ENCODE results near the gene CSE1L. TPM values are rescaled to one million over a fixed set of nuclear protein-coding genes. Genes with fewer than 3 reads are reported as not detected.
"Not testable (repeated sequence)": the region's sequence is repeated elsewhere in the genome, so short reads cannot be mapped to it uniquely, and the experiment has no call there.

Gene CSE1L
- polyA plus RNA-seq, 3 donors: 98.7 to 107 (median 100) TPM

DNA sequence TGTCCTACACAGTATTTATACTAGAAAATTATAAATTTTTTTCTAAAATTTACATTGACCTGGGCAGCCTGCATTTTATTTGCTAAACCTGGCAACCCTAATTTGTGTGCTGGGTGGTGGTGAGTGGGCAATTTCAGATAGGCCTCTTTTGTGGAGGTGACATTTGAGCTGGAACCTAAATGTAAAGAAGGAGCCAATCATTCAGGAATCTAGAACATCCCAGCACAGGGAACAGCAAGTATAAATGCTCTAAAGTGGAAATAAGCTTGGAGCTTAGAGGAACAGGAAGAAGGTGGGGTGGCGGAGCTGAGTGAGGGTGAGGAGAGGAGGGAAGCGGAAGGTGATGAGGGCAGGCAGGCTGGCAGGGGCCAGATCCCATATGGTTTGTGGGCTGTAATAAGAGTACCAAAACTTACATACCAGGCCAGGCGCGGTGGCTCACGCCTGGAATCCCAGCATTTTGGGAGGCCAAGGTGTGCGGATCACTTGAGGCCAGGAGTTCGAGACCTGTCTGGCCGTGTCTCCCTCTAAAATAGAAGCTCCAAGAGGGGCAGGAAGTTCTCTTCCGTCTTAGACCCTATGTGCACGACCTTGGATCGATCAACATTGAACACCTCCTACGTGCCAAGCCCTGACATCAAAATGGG lies 549 bp upstream of the CSE1L start:
- DNase-seq: no peak

GRCh38 chr20:49052334-49052733 lies 6.2 kb downstream of the CSE1L start:
- no peak for DNase-seq

- DNase-seq: no peak
Measured at GRCh38 chr20:49054056-49054643, 8.0 kb downstream of the CSE1L start.

GRCh38 chr20:49063279-49063678 lies 17.2 kb downstream of the CSE1L start:
- no peak for DNase-seq

DNA sequence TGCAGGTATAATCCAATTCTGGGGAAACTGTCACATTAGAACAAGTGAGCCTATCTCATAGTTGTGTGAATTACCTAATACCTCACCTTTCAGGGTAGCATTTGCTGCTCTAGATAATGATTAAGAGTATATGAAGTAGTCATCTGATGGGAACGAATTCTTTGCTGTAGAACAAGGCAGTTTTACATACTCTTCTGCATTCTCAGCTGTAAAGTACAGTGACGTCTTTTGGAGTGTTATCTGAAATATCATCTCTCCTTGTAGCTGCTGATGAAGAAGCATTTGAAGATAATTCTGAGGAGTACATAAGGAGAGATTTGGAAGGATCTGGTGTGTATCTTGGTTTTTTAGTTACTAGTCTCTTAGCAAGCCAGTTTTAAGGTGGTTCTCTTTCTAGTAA lies 28.4 kb downstream of the CSE1L start:
- no peak for DNase-seq

- no peak for DNase-seq
Measured at GRCh38 chr20:49078310-49078709, 32.2 kb downstream of the CSE1L start.

DNA sequence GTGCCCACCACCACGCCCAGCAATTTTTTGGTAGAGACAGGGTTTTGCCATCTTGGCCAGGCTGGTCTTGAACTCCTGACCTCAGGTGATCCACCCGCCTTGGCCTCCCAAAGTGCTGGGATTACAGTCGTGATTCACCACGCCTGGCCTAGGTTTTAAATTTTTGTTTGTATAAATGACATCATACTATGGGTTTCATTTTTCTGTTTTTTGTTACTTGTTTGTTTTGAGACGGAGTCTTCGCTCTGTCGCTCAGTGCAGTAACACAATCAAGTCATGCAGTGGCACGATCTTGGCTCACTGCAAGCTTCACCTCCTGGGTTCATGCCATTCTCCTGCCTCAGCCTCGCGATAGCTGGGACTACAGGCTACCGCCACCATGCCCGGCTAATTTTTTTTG lies 36.2 kb downstream of the CSE1L start:
- not testable (repeated sequence) for DNase-seq

DNA sequence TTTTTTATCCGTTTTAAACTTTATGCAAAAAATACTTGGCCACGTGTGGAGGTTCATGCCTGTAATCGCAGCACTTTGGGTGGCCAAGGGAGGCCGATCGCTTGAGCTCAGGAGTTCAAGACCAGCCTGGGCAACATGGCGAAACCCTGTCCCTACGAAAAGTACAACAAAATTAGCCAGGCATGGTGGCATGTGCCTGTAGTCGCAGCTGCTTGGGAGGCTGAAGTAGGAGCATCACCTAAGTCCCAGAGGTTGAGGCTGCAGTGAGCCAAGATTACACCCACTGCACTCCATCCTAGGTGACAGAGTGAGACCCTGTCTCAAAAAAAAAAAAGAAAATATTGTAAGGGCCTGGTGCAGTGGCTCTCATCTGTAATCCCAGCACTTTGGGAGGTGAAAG lies 45.0 kb downstream of the CSE1L start:
- DNase-seq: no peak

GRCh38 chr20:49091762-49092161 lies 45.6 kb downstream of the CSE1L start:
- DNase-seq: no peak

- peak; percentile 7 for DNase-seq
Measured at GRCh38 chr20:49096203-49096730, 50.2 kb downstream of the CSE1L start.

DNA sequence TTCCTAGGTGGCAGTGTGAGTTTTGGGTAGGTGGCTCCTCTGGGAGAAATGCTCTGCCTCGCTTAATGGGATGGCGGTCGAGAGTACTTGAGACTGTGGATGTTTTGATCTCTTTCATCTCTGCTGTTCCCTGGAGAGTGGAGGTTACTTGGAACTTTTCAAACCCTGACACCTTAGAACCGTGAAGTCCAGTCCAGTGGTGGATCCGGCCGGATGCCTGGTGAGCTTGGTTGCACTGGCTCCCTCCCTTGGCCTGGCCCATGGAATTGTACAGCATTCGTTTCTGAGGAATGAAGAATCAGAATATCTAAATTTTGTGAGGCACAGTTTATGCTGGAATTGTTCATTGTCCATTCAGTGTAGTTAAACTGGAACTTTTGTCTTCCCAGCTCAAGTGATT lies 51.0 kb downstream of the CSE1L start:
- DNase-seq: no peak

DNA sequence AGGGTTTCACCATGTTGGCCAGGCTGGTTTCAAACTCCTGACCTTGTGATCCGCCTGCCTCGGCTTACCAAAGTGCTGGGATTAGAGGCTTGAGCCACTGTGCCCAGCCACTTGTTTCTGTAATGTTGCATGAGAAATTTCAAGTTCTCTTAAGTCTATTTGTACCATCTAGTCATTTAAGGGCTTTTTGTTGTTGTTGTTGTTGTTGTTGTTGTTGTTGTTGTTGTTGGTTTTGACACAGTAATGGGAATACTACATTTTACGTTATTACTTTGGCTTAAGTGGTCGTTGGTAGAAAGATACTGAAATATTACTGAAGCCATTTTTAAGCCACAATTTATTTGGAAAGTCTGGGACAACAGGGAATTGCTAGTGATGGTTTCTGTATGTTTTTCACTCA lies 52.0 kb downstream of the CSE1L start:
- no peak for DNase-seq

GRCh38 chr20:49099011-49099410 lies 52.9 kb downstream of the CSE1L start:
- no peak for DNase-seq

DNA sequence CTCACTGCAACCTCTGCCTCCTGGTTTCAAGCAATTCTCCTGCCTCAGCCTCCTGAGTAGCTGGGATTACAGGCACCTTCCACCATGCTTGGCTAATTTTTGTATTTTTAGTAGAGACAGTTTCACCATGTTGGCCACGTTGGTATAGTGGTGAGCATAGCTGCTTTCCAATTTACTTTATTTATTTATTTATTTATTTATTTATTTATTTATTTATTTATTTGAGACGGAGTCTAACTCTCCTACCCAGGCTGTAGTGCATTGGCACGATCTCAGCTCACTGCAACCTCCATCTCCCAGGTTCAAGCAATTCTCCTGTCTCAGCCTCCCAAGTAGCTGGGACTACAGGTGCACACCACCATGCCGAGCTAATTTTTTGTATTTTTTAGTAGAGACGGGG lies 54.2 kb downstream of the CSE1L start:
- DNase-seq: not testable (repeated sequence)

- peak; percentile 14 for DNase-seq
Measured at GRCh38 chr20:49100972-49101371, 54.9 kb downstream of the CSE1L start.

GRCh38 chr20:49103019-49103418 lies 56.9 kb downstream of the CSE1L start:
- no peak for DNase-seq

- no peak for DNase-seq
Measured at GRCh38 chr20:49103647-49104364, 57.7 kb downstream of the CSE1L start.

- peak; percentile 14 for DNase-seq
Measured at GRCh38 chr20:49104365-49104648, 58.2 kb downstream of the CSE1L start.

DNA sequence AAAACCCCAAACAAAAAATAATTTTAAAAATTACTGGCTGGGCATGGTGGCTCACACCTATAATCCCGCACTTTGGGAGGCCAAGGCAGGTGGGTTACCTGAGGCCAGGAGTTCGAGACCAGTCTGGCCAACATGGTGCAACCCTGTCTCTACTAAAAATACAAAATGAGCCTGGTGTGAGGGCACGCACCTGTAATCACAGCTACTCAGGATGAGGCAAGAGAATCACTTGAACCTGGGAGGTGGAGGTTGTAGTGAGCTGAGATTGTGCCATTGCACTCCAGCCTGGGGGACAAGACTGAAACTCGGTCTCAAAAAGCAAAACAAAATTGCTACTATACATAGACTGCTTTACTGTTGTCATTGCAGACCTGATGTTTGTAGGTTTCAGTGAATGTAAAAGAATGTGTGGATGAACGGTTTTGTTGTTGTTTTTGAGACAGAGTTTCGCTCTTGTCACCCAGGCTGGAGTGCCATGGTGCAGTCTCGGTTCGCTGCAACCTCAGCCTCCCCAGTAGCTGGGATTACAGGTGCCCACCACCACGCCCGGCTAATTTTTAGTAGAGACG lies 59.0 kb downstream of the CSE1L start:
- DNase-seq: not testable (repeated sequence)

GRCh38 chr20:49106328-49106727 lies 60.2 kb downstream of the CSE1L start:
- no peak for DNase-seq

- DNase-seq: no peak
Measured at GRCh38 chr20:49110767-49111694, 64.9 kb downstream of the CSE1L start.

Measured in renal pelvis (tissue), 4 donors.